ENCODE data around the gene PITPNM3. TPM values are rescaled to one million over a fixed set of nuclear protein-coding genes. Genes with fewer than 3 reads are reported as not detected.

PITPNM3 gene
- total RNA-seq, 1 donor from 2014 or later: 2.8 TPM

GRCh38 chr17:6482105-6482455 is 74.3 kb downstream of the PITPNM3 start:
- peaks cover 18% of the 10 kb centered on the region for H3K27me3 Mint-ChIP-seq
- no peak for TF ChIP-seq CTCF (IDR thresholded peaks at IDR 0.05; ENCODE audit: unreplicated experiment)
- peaks cover 8% of the 10 kb centered on the region for H3K4me1 Mint-ChIP-seq (ENCODE audit: low read depth)
- no peak overlapping the region for H3K27ac Mint-ChIP-seq
- DNase-seq (ENCODE audit: low spot score, unreplicated experiment): no peak
- H3K4me3 Mint-ChIP-seq (ENCODE audit: low read depth): no peak overlapping the region
- no peaks in the 10 kb centered on the region for H3K9me3 Mint-ChIP-seq (ENCODE audit: low read depth)
- H3K36me3 Mint-ChIP-seq (ENCODE audit: insufficient read depth): no peaks in the 10 kb centered on the region

GRCh38 chr17:6480303-6480675 is 76.1 kb downstream of the PITPNM3 start:
- no peak overlapping the region for H3K4me3 Mint-ChIP-seq (ENCODE audit: low read depth)

GRCh38 chr17:6479622-6480302 is 76.6 kb downstream of the PITPNM3 start:
- Mint-ChIP-seq H3K27me3 (peaks cover 5% of the 10 kb centered on the region), H3K36me3 (ENCODE audit: insufficient read depth) (no peaks in the 10 kb centered on the region), H3K27ac (no peak overlapping the region), H3K4me3 (ENCODE audit: low read depth) (no peak overlapping the region), H3K9me3 (ENCODE audit: low read depth) (no peaks in the 10 kb centered on the region), H3K4me1 (ENCODE audit: low read depth) (peaks cover 12% of the 10 kb centered on the region)
- TF ChIP-seq CTCF (IDR thresholded peaks at IDR 0.05; ENCODE audit: unreplicated experiment): no peak
- no peak for DNase-seq (ENCODE audit: low spot score, unreplicated experiment)

More at GRCh38 chr17:6480303-6480675, 76.1 kb downstream of the PITPNM3 start:
- TF ChIP-seq CTCF (IDR thresholded peaks at IDR 0.05; ENCODE audit: unreplicated experiment): no peak
- Mint-ChIP-seq H3K27ac (no peak overlapping the region), H3K9me3 (ENCODE audit: low read depth) (no peaks in the 10 kb centered on the region), H3K4me1 (ENCODE audit: low read depth) (peaks cover 8% of the 10 kb centered on the region), H3K27me3 (peaks cover 7% of the 10 kb centered on the region), H3K36me3 (ENCODE audit: insufficient read depth) (no peaks in the 10 kb centered on the region)
- no peak for DNase-seq (ENCODE audit: low spot score, unreplicated experiment)

GRCh38 chr17:6478486-6478885 is 77.9 kb downstream of the PITPNM3 start:
- no peaks in the 10 kb centered on the region for H3K27me3 Mint-ChIP-seq
- no peak for TF ChIP-seq CTCF (IDR thresholded peaks at IDR 0.05; ENCODE audit: unreplicated experiment)
- peaks cover 12% of the 10 kb centered on the region for H3K4me1 Mint-ChIP-seq (ENCODE audit: low read depth)
- H3K36me3 Mint-ChIP-seq (ENCODE audit: insufficient read depth): no peaks in the 10 kb centered on the region
- no peak for DNase-seq (ENCODE audit: low spot score, unreplicated experiment)
- H3K4me3 Mint-ChIP-seq (ENCODE audit: low read depth): no peak overlapping the region
- no peaks in the 10 kb centered on the region for H3K9me3 Mint-ChIP-seq (ENCODE audit: low read depth)
- H3K27ac Mint-ChIP-seq: no peak overlapping the region

- Mint-ChIP-seq H3K36me3 (ENCODE audit: insufficient read depth) (no peaks in the 10 kb centered on the region), H3K4me1 (ENCODE audit: low read depth) (peaks cover 15% of the 10 kb centered on the region), H3K9me3 (ENCODE audit: low read depth) (no peaks in the 10 kb centered on the region), H3K27me3 (no peaks in the 10 kb centered on the region), H3K4me3 (ENCODE audit: low read depth) (no peak overlapping the region), H3K27ac (no peak overlapping the region)
- no peak for DNase-seq (ENCODE audit: low spot score, unreplicated experiment)
- no peak for TF ChIP-seq CTCF (IDR thresholded peaks at IDR 0.05; ENCODE audit: unreplicated experiment)
Observed at GRCh38 chr17:6477831-6478383, 78.4 kb downstream of the PITPNM3 start.
